ENCODE results near the gene MYO1B.

Gene MYO1B

GRCh38 chr2:191316246-191316994 is 71.2 kb downstream of the MYO1B start:
- POLR2A ChIA-PET, result no interaction called here
- DNase-seq (ENCODE audit: extremely low spot score), result no peak
- CTCF ChIA-PET, result interaction anchor here (0.8 to 4.3 kb wide), 3 partner anchors 9 to 99 kb away, joined by 3 to 23 read pairs (median 3); no protein-coding TSS in a partner anchor
- no peak for TF ChIP-seq CTCF (IDR thresholded peaks at IDR 0.05; ENCODE audit: control extremely low read depth, extremely low read depth, low read depth, missing control alignments)

GRCh38 chr2:191318037-191318728 is 73.0 kb downstream of the MYO1B start:
- no peak for TF ChIP-seq CTCF (IDR thresholded peaks at IDR 0.05; ENCODE audit: control extremely low read depth, extremely low read depth, low read depth, missing control alignments)
- CTCF ChIA-PET, result interaction anchor here (1.0 to 1.3 kb wide), 2 partner anchors 10 to 15 kb away, joined by 3 read pairs; no protein-coding TSS in a partner anchor
- POLR2A ChIA-PET, result no interaction called here
- DNase-seq (ENCODE audit: extremely low spot score), result no peak

- POLR2A ChIA-PET, result no interaction called here
- no peak for TF ChIP-seq CTCF (IDR thresholded peaks at IDR 0.05; ENCODE audit: control extremely low read depth, extremely low read depth, low read depth, missing control alignments)
- CTCF ChIA-PET, result interaction anchor here (1.0 to 1.3 kb wide), 2 partner anchors 10 to 15 kb away, joined by 3 read pairs; no protein-coding TSS in a partner anchor
- DNase-seq (ENCODE audit: extremely low spot score), result no peak
Measured at GRCh38 chr2:191318729-191319078, 73.5 kb downstream of the MYO1B start.

- CTCF ChIA-PET, result interaction anchor here (1.0 to 1.3 kb wide), 2 partner anchors 11 to 16 kb away, joined by 3 read pairs; no protein-coding TSS in a partner anchor
- TF ChIP-seq CTCF (IDR thresholded peaks at IDR 0.05; ENCODE audit: control extremely low read depth, extremely low read depth, low read depth, missing control alignments), result no peak
- DNase-seq (ENCODE audit: extremely low spot score), result no peak
- POLR2A ChIA-PET, result no interaction called here
Measured at GRCh38 chr2:191319186-191319585, 74.0 kb downstream of the MYO1B start.

- no peak for DNase-seq (ENCODE audit: extremely low spot score)
- POLR2A ChIA-PET, result no interaction called here
- TF ChIP-seq CTCF (IDR thresholded peaks at IDR 0.05; ENCODE audit: control extremely low read depth, extremely low read depth, low read depth, missing control alignments), result no peak
- CTCF ChIA-PET, result interaction anchor here (0.9 kb wide), 1 partner anchor 45 kb away, joined by 3 read pairs; no protein-coding TSS in a partner anchor
Measured at GRCh38 chr2:191320881-191321280, 75.7 kb downstream of the MYO1B start.

- TF ChIP-seq CTCF (IDR thresholded peaks at IDR 0.05; ENCODE audit: control extremely low read depth, extremely low read depth, low read depth, missing control alignments), result no peak
- no peak for DNase-seq (ENCODE audit: extremely low spot score)
- CTCF ChIA-PET, result interaction anchor here (0.9 to 1.3 kb wide), 2 partner anchors 10 to 43 kb away, joined by 3 to 4 read pairs; no protein-coding TSS in a partner anchor
- POLR2A ChIA-PET, result no interaction called here
Measured at GRCh38 chr2:191321861-191322662, 76.9 kb downstream of the MYO1B start.
